ENCODE data around the gene ILKAP.

DNA sequence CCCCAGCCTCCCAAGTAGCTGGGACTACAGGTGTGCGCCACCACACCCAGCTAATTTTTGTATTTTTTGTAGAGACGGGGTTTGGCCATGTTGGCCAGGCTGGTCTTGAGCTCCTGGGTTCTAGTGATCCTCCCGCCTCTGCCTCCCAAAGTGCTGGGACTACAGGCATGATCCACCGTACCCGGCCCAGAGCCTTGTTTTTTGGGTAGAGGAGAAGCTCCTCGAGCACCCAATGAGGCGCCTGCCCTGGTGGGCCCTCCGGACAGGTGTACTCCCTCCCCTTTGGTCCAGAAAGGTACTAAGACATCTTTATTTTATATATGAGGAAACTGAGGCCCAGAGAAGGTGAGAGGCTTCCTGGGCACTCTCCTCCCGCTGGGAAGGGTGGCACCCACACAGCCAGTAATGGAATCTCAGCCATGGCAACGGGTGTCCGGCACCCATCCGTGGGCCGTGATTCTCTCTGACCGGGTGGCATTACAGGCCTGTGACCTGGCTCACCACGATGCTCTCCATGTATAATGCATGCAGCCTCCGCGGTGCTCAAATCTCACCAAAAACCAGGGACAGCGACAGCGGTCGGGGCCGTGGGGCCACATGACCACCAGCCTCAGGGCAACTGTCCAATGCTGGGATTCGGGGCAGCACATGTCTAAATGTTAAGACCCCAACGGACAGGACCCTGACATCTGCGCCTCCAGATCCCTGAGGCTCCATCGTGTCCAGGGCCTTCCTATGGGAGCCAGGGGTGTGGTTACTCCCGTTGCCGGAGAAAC lies 81.8 kb downstream of the ILKAP start:
- TF ChIP-seq, protein P1, sequence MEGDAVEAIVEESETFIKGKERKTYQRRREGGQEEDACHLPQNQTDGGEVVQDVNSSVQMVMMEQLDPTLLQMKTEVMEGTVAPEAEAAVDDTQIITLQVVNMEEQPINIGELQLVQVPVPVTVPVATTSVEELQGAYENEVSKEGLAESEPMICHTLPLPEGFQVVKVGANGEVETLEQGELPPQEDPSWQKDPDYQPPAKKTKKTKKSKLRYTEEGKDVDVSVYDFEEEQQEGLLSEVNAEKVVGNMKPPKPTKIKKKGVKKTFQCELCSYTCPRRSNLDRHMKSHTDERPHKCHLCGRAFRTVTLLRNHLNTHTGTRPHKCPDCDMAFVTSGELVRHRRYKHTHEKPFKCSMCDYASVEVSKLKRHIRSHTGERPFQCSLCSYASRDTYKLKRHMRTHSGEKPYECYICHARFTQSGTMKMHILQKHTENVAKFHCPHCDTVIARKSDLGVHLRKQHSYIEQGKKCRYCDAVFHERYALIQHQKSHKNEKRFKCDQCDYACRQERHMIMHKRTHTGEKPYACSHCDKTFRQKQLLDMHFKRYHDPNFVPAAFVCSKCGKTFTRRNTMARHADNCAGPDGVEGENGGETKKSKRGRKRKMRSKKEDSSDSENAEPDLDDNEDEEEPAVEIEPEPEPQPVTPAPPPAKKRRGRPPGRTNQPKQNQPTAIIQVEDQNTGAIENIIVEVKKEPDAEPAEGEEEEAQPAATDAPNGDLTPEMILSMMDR (conservative IDR thresholded peaks at IDR 0.05 in 1 of 2, IDR thresholded peaks at IDR 0.05 in 1 of 2; ENCODE audit: low read depth in 1 of 2, low read length in 2 of 2): no peak
- TF ChIP-seq EZH2 (IDR thresholded peaks at IDR 0.05; ENCODE audit: low read length, missing control alignments): no peak

Measured in fibroblast of lung (primary cell).